ENCODE results near the gene PLEKHG4.

The PLEKHG4 gene

DNA sequence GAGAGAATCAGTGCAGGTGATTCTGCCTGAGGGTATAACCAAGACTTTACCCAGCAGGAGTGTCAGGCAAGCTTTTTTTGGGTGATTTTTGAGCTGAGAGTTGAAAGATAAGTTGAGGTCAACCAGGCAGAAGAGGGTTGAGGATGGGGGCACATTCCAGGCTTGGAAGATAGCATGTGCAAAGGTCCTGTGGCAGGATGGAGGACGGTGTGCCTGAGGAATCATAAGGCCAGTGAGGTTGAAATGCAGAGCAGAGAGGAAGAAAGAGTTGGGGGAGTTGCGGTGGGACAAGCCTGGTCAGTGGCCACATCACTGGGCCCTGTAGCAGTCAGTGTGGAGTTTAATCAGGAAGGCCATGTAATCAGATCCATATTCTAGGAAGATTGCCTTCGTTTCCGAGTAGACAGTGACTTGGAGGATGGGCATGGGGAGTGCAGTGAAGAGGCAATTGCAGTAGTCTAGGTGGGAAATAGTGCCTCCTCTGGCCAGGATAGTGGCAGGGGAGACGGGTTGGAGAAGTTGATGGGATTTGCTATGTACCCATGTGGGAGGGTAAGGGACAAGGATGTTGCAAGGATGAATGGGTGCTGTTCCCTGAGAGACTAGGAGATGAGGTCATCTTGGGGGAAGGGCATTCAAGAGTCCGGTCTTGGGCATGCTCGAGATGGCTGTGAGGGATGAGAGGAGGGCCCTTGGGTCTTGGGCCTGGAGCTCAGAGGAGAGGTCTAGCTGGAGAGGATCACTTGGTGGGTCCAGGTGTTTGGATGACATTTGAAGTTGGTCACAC is 3.9 kb downstream of the PLEKHG4 start:
- Histone ChIP-seq H3K4ac (ENCODE audit: low read depth, low read length) (no peak overlapping the region), H3K23ac (ENCODE audit: low read length) (no peak overlapping the region), H3K9ac (ENCODE audit: low read length) (no peak overlapping the region), H2AFZ (ENCODE audit: insufficient read depth, low read length, poor library complexity) (no peak overlapping the region), H2BK120ac (ENCODE audit: insufficient read depth, low read length, poor library complexity) (no peak overlapping the region), H2BK5ac (ENCODE audit: low read depth, low read length, poor library complexity) (no peak overlapping the region), H3K14ac (ENCODE audit: low read length) (no peak overlapping the region), H3K36me3 (ENCODE audit: control insufficient read depth in 1 of 2, insufficient read depth in 2 of 2, low read length in 2 of 2) (no peaks in the 10 kb centered on the region), H3K79me1 (ENCODE audit: low read length) (peaks cover 6% of the 10 kb centered on the region), H2AK5ac (ENCODE audit: low read length) (no peak overlapping the region), H3K27ac (ENCODE audit: low read depth, low read length) (no peak overlapping the region), H4K12ac (ENCODE audit: low read depth, low read length) (no peak overlapping the region), H3K4me1 (ENCODE audit: control insufficient read depth in 1 of 2, insufficient read depth in 2 of 2, low read length in 2 of 2) (peaks cover 7 to 12% of the 10 kb centered on the region in 2 experiments), H3K9me3 (ENCODE audit: insufficient read depth, low read depth, low read length) (peaks cover 1% of the 10 kb centered on the region), H3K79me2 (ENCODE audit: control insufficient read depth, insufficient read depth, low read length, poor library complexity) (no peaks in the 10 kb centered on the region), H4K91ac (ENCODE audit: low read depth, low read length) (no peak overlapping the region), H3K27me3 (ENCODE audit: insufficient read depth, low read length) (peaks cover 4% of the 10 kb centered on the region), H3K18ac (ENCODE audit: low read length) (no peak overlapping the region), H3K4me2 (ENCODE audit: low read length) (no peak overlapping the region), H3K4me3 (ENCODE audit: low read depth, low read length) (no peak overlapping the region), H2BK12ac (ENCODE audit: low read length) (no peak overlapping the region), H4K8ac (ENCODE audit: low read depth, low read length) (no peak overlapping the region)
- WGBS (ENCODE audit: extremely low coverage, insufficient coverage, insufficient read length), result no CpG with 5 or more reads among the region's 7 CpGs
- DNase-seq, result no peak

DNA sequence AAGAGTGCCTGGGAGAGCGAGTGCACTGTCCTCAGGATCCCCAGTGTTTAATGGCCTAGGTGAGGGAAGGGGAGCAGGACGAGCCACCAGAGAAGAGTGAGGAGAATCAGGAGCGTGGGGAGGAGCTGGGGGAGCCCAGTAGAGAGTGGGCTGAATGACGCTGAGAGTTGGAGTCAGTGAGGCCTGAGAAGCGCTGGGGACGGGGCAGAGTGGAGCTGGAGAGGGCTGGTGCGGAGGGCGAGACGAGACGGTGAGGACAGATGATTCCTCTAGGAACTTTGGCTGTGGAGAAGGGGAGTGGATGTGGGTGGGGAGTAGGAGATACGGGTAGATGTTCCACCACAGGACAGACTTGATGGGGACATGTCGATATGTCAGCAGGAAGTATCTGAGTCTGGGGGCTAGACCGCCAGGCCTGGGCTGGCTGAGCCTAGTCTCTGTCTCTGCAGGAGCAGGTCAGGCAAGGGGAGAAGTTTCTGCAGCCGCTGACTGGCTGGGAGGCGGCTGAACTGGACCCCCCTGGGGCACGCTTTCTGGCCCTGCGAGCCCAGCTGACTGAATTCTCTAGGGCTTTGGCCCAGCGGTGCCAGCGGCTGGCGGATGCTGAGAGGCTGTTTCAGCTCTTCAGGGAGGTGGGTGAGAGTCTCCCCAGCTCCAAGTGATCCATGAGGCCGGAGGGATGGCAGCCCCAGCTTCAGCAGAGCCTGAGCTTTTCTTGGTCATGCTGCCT is 4.7 kb downstream of the PLEKHG4 start:
- no peak overlapping the region for H3K18ac ChIP-seq (ENCODE audit: low read length)
- no peak overlapping the region for H3K27ac ChIP-seq (ENCODE audit: low read depth, low read length)
- no peak overlapping the region for H2BK12ac ChIP-seq (ENCODE audit: low read length)
- no peak overlapping the region for H4K91ac ChIP-seq (ENCODE audit: low read depth, low read length)
- no peak overlapping the region for H4K12ac ChIP-seq (ENCODE audit: low read depth, low read length)
- no peak overlapping the region for H2AFZ ChIP-seq (ENCODE audit: insufficient read depth, low read length, poor library complexity)
- H3K79me1 ChIP-seq (ENCODE audit: low read length), result peaks cover 3% of the 10 kb centered on the region
- no peak overlapping the region for H3K9ac ChIP-seq (ENCODE audit: low read length)
- H3K4me2 ChIP-seq (ENCODE audit: low read length), result no peak overlapping the region
- H3K27me3 ChIP-seq (ENCODE audit: insufficient read depth, low read length), result peaks cover 4% of the 10 kb centered on the region
- no peak for DNase-seq
- H3K14ac ChIP-seq (ENCODE audit: low read length), result no peak overlapping the region
- no peak overlapping the region for H2BK5ac ChIP-seq (ENCODE audit: low read depth, low read length, poor library complexity)
- H2AK5ac ChIP-seq (ENCODE audit: low read length), result no peak overlapping the region
- H4K8ac ChIP-seq (ENCODE audit: low read depth, low read length), result no peak overlapping the region
- H3K9me3 ChIP-seq (ENCODE audit: insufficient read depth, low read depth, low read length), result peaks cover 1% of the 10 kb centered on the region
- H3K79me2 ChIP-seq (ENCODE audit: control insufficient read depth, insufficient read depth, low read length, poor library complexity), result no peaks in the 10 kb centered on the region
- no CpG with 5 or more reads among the region's 21 CpGs for WGBS (ENCODE audit: extremely low coverage, insufficient coverage, insufficient read length)
- H3K4me1 ChIP-seq (ENCODE audit: control insufficient read depth in 1 of 2, insufficient read depth in 2 of 2, low read length in 2 of 2), result peaks cover 4 to 6% of the 10 kb centered on the region in 2 experiments
- H3K23ac ChIP-seq (ENCODE audit: low read length), result no peak overlapping the region
- no peak overlapping the region for H3K4ac ChIP-seq (ENCODE audit: low read depth, low read length)
- H3K4me3 ChIP-seq (ENCODE audit: low read depth, low read length), result no peak overlapping the region
- no peak overlapping the region for H2BK120ac ChIP-seq (ENCODE audit: insufficient read depth, low read length, poor library complexity)
- no peaks in the 10 kb centered on the region for H3K36me3 ChIP-seq (ENCODE audit: control insufficient read depth in 1 of 2, insufficient read depth in 2 of 2, low read length in 2 of 2)

DNA sequence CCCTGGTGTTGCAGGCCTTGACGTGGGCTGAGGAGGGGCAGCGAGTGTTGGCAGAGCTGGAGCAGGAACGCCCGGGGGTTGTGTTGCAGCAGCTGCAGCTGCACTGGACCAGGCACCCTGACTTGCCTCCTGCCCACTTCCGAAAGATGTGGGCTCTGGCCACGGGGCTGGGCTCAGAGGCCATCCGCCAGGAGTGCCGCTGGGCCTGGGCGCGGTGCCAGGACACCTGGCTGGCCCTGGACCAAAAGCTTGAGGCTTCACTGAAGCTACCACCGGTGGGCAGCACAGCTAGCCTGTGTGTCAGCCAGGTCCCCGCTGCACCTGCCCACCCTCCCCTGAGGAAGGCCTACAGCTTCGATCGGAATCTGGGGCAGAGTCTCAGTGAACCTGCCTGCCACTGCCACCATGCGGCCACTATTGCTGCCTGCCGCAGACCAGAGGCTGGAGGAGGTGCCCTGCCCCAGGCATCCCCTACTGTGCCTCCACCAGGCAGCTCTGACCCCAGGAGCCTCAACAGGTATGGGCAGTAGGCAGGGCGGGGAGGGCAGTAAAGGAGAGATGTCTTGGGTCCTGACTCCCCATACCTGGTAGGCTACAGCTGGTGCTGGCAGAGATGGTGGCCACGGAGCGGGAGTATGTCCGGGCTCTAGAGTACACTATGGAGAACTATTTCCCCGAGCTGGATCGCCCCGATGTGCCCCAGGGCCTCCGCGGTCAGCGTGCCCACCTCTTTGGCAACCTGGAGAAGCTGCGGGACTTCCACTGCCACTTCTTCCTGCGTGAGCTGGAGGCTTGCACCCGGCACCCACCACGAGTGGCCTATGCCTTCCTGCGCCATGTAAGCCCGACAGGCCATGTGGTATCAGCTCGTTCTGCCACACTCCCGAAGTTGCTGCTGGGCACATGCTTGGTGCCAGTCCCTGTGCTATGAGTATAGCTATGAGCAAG is 5.6 kb downstream of the PLEKHG4 start:
- no peaks in the 10 kb centered on the region for H3K27me3 ChIP-seq (ENCODE audit: insufficient read depth, low read length)
- no peak overlapping the region for H2BK12ac ChIP-seq (ENCODE audit: low read length)
- H4K8ac ChIP-seq (ENCODE audit: low read depth, low read length), result no peak overlapping the region
- no peaks in the 10 kb centered on the region for H3K36me3 ChIP-seq (ENCODE audit: control insufficient read depth in 1 of 2, insufficient read depth in 2 of 2, low read length in 2 of 2)
- peaks cover 1% of the 10 kb centered on the region for H3K9me3 ChIP-seq (ENCODE audit: insufficient read depth, low read depth, low read length)
- no peak overlapping the region for H3K18ac ChIP-seq (ENCODE audit: low read length)
- H3K4me3 ChIP-seq (ENCODE audit: low read depth, low read length), result no peak overlapping the region
- H3K4me2 ChIP-seq (ENCODE audit: low read length), result no peak overlapping the region
- DNase-seq, result peak in 1 of 2 donors; percentile 36
- no peaks in the 10 kb centered on the region for H3K4me1 ChIP-seq (ENCODE audit: control insufficient read depth in 1 of 2, insufficient read depth in 2 of 2, low read length in 2 of 2)
- H3K14ac ChIP-seq (ENCODE audit: low read length), result no peak overlapping the region
- H3K9ac ChIP-seq (ENCODE audit: low read length), result no peak overlapping the region
- H2BK120ac ChIP-seq (ENCODE audit: insufficient read depth, low read length, poor library complexity), result no peak overlapping the region
- no peak overlapping the region for H2AFZ ChIP-seq (ENCODE audit: insufficient read depth, low read length, poor library complexity)
- H3K27ac ChIP-seq (ENCODE audit: low read depth, low read length), result no peak overlapping the region
- H2BK5ac ChIP-seq (ENCODE audit: low read depth, low read length, poor library complexity), result no peak overlapping the region
- H4K12ac ChIP-seq (ENCODE audit: low read depth, low read length), result no peak overlapping the region
- no peak overlapping the region for H2AK5ac ChIP-seq (ENCODE audit: low read length)
- no CpG with 5 or more reads among the region's 34 CpGs for whole genome bisulfite sequencing (ENCODE audit: extremely low coverage, insufficient coverage, insufficient read length)
- no peak overlapping the region for H3K4ac ChIP-seq (ENCODE audit: low read depth, low read length)
- H3K79me2 ChIP-seq (ENCODE audit: control insufficient read depth, insufficient read depth, low read length, poor library complexity), result no peaks in the 10 kb centered on the region
- no peaks in the 10 kb centered on the region for H3K79me1 ChIP-seq (ENCODE audit: low read length)
- H3K23ac ChIP-seq (ENCODE audit: low read length), result no peak overlapping the region
- H4K91ac ChIP-seq (ENCODE audit: low read depth, low read length), result no peak overlapping the region

DNA sequence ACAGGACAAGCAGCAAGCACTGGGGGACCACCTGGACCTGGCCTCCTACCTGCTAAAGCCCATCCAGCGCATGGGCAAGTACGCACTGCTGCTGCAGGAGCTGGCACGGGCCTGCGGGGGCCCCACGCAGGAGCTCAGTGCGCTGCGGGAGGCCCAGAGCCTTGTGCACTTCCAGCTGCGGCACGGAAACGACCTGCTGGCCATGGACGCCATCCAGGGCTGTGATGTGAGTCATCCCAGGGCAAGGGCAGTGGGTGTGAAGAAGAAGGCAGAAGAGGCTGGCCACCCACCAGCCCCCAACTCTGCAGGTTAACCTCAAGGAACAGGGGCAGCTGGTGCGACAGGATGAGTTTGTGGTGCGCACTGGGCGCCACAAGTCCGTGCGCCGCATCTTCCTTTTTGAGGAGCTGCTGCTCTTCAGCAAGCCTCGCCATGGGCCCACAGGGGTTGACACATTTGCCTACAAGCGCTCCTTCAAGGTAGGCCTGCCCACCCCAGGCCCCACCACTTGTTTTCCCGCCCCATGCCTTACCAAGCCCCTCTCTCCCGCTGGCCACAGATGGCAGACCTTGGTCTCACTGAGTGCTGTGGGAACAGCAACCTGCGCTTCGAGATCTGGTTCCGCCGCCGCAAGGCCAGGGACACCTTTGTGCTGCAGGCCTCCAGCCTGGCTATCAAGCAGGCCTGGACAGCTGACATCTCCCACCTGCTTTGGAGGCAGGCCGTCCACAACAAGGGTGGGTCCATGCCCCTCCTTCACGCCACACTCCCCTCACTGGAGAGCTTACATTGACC is 7.3 kb downstream of the PLEKHG4 start:
- H4K91ac ChIP-seq (ENCODE audit: low read depth, low read length), result no peak overlapping the region
- no peaks in the 10 kb centered on the region for H3K4me1 ChIP-seq (ENCODE audit: control insufficient read depth in 1 of 2, insufficient read depth in 2 of 2, low read length in 2 of 2)
- H3K4me2 ChIP-seq (ENCODE audit: low read length), result no peak overlapping the region
- no peak overlapping the region for H4K12ac ChIP-seq (ENCODE audit: low read depth, low read length)
- no peak overlapping the region for H3K9ac ChIP-seq (ENCODE audit: low read length)
- H3K79me2 ChIP-seq (ENCODE audit: control insufficient read depth, insufficient read depth, low read length, poor library complexity), result no peaks in the 10 kb centered on the region
- no peak overlapping the region for H3K4me3 ChIP-seq (ENCODE audit: low read depth, low read length)
- no peak overlapping the region for H3K18ac ChIP-seq (ENCODE audit: low read length)
- H2BK120ac ChIP-seq (ENCODE audit: insufficient read depth, low read length, poor library complexity), result no peak overlapping the region
- no peak overlapping the region for H2BK5ac ChIP-seq (ENCODE audit: low read depth, low read length, poor library complexity)
- no peak overlapping the region for H4K8ac ChIP-seq (ENCODE audit: low read depth, low read length)
- H3K36me3 ChIP-seq (ENCODE audit: control insufficient read depth in 1 of 2, insufficient read depth in 2 of 2, low read length in 2 of 2), result no peaks in the 10 kb centered on the region
- H2AK5ac ChIP-seq (ENCODE audit: low read length), result no peak overlapping the region
- H3K9me3 ChIP-seq (ENCODE audit: insufficient read depth, low read depth, low read length), result no peaks in the 10 kb centered on the region
- H3K23ac ChIP-seq (ENCODE audit: low read length), result no peak overlapping the region
- H3K27me3 ChIP-seq (ENCODE audit: insufficient read depth, low read length), result no peaks in the 10 kb centered on the region
- H3K79me1 ChIP-seq (ENCODE audit: low read length), result no peaks in the 10 kb centered on the region
- no peak overlapping the region for H2AFZ ChIP-seq (ENCODE audit: insufficient read depth, low read length, poor library complexity)
- WGBS (ENCODE audit: extremely low coverage, insufficient coverage, insufficient read length), result no CpG with 5 or more reads among the region's 28 CpGs
- no peak overlapping the region for H3K4ac ChIP-seq (ENCODE audit: low read depth, low read length)
- DNase-seq, result no peak
- no peak overlapping the region for H2BK12ac ChIP-seq (ENCODE audit: low read length)
- no peak overlapping the region for H3K27ac ChIP-seq (ENCODE audit: low read depth, low read length)
- H3K14ac ChIP-seq (ENCODE audit: low read length), result no peak overlapping the region

Data from trophoblast cell (in vitro differentiated cells and primary cell).